Astrocyte of the cerebellum (primary cell): ENCODE data around the gene C2orf92.

Source experiments
- DNase-seq: peaks from one replicate; pipeline ENCODE4 v3.0.0-alpha.2; 2011; ENCODE audit warnings: low read depth
- H3K4me3 ChIP-seq: 2 replicates; pipeline ENCODE4 v1.5.1; 2011; ENCODE audit warnings: mild to moderate bottlenecking, low read depth, low read length, moderate library complexity
- in situ Hi-C: cut with HindIII; loops from 2 replicates; pipeline ENCODE4 v1.10.0; 2017; ENCODE audit warnings: low sequenced_read_pairs
- TF ChIP-seq, protein P1 (sequence below): IDR thresholded peaks from 2 replicates; pipeline ENCODE4 v1.5.1; 2012; ENCODE audit warnings: low read length, low read depth, moderate library complexity, mild to moderate bottlenecking; ENCODE audit errors: missing control alignments

C2orf92 gene

DNA sequence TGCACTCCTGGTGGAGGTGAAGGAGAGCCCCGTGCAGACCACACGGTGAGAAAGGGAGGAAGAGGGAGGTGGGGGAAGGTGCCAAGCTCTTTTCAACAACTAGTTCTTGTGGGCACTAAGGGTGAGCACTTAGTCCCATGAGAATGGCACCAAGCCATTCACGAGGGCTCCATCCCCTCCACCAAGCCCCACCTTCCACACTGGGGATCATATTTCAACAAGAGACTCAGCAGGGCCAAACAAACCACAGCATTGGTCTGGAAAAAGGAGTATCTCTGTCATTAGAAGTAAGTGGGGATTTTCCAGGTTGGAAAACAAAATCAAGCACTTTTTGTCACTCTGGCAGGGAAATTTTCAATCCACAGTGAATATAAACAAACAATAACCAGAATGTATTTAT is 82.2 kb downstream of the C2orf92 start:
- in situ Hi-C loops: no loop called here
- TF ChIP-seq, protein P1, sequence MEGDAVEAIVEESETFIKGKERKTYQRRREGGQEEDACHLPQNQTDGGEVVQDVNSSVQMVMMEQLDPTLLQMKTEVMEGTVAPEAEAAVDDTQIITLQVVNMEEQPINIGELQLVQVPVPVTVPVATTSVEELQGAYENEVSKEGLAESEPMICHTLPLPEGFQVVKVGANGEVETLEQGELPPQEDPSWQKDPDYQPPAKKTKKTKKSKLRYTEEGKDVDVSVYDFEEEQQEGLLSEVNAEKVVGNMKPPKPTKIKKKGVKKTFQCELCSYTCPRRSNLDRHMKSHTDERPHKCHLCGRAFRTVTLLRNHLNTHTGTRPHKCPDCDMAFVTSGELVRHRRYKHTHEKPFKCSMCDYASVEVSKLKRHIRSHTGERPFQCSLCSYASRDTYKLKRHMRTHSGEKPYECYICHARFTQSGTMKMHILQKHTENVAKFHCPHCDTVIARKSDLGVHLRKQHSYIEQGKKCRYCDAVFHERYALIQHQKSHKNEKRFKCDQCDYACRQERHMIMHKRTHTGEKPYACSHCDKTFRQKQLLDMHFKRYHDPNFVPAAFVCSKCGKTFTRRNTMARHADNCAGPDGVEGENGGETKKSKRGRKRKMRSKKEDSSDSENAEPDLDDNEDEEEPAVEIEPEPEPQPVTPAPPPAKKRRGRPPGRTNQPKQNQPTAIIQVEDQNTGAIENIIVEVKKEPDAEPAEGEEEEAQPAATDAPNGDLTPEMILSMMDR: no peak
- DNase-seq: peak; percentile 23
- H3K4me3 ChIP-seq: no peak overlapping the region
